Fibroblast of mammary gland (primary cell): ENCODE data around the gene ATXN2L.

Experiments
- DNase-seq: peaks from one replicate; pipeline ENCODE4 v3.0.0-alpha.2; 2010; ENCODE audit warnings: low read depth
- H3K4me3 ChIP-seq: 2 replicates; pipeline ENCODE4 v1.5.1; 2011; ENCODE audit warnings: low read depth, mild to moderate bottlenecking, low read length, moderate library complexity; ENCODE audit not compliant: control insufficient read depth
- CTCF ChIP-seq: conservative IDR thresholded peaks from 2 replicates; pipeline ENCODE4 v1.5.1; 2011; ENCODE audit warnings: low read depth, low read length, inconsistent platforms; ENCODE audit not compliant: control insufficient read depth, insufficient read depth

The ATXN2L gene

GRCh38 chr16:28873543-28874201, 50.9 kb downstream of the ATXN2L start:
- no peak overlapping the region for H3K4me3 ChIP-seq
- peak; percentile 7 for DNase-seq
- TF ChIP-seq CTCF = peak; percentile 49

DNA sequence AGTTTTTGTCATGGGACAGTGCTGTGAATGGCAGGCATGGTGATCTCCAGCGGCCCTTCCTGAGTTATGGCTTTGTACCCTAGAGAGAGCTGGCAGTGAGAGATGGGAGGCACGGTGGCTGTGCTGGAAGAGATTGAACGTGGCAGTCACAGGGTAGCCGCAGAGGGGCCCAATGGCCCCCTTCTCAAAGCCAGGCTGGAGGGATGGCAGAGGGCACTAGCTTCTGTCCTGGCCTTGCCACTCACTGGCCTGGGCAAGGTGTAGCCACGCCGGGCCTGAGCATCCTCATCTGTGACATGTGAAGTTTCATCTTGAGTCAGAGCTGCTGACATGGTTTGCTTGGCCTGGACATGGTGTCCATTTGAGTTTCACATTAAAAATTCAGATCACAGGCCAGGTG, 51.6 kb downstream of the ATXN2L start:
- H3K4me3 ChIP-seq = no peak overlapping the region
- TF ChIP-seq CTCF = no peak
- DNase-seq = no peak

- no peak for TF ChIP-seq CTCF
- no peak overlapping the region for H3K4me3 ChIP-seq
- no peak for DNase-seq
Observed at GRCh38 chr16:28875134-28876018, 52.6 kb downstream of the ATXN2L start.

GRCh38 chr16:28876019-28876659, 53.3 kb downstream of the ATXN2L start:
- TF ChIP-seq CTCF = no peak
- H3K4me3 ChIP-seq = no peak overlapping the region
- DNase-seq = no peak

GRCh38 chr16:28876973-28877654, 54.3 kb downstream of the ATXN2L start:
- DNase-seq = no peak
- TF ChIP-seq CTCF = no peak
- no peak overlapping the region for H3K4me3 ChIP-seq

- DNase-seq = no peak
- no peak overlapping the region for H3K4me3 ChIP-seq
- no peak for TF ChIP-seq CTCF
Observed at GRCh38 chr16:28877655-28878000, 54.8 kb downstream of the ATXN2L start.
